Measurements from ENCODE around the gene COMP.

DNA sequence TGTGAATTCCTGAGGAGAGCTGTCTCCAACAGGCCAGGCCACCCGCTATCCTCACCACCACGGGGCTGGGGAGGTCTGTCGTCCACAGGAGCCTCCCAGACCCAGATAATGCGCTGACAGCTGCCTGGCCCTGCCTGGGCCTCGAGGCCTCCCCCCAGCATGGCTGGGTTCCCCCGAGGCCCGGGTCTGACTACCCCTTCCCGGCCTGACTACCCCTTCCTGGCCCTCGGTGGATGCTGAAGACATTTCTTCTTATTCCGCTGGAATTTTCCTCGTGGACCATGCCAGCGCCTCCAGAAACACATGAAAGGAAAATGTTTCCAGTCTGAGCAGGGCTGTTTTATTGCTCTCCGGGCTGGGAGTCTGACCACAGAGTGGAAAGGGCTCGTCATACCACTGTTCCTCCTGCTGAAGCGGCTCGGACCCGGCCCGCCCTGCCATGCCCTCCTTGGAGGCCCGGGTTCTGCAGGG lies 16.8 kb upstream of the COMP start:
- TF ChIP-seq EZH2 (IDR thresholded peaks at IDR 0.05) (no peak), POLR2AphosphoS5 (IDR thresholded peaks at IDR 0.05; ENCODE audit: borderline replicate concordance, low read depth, low read length) (no peak), FOXP2 (optimal IDR thresholded peaks at IDR 0.05; ENCODE audit: control extremely low read depth, extremely low read length, insufficient read depth) (no peak)

All from SK-N-MC (cell line).